H1 (cell line): ENCODE results near the gene CARF. TPM values are rescaled to one million over a fixed set of nuclear protein-coding genes. Genes with fewer than 3 reads are reported as not detected.

Source experiments
- BACH1 ChIP-seq: IDR thresholded peaks from 2 replicates; pipeline ENCODE4 v1.6.1; 2012; ENCODE audit warnings: low read length, improper control_type of control experiment
- BRCA1 ChIP-seq: IDR thresholded peaks from 2 replicates; pipeline ENCODE4 v1.6.1; 2012; ENCODE audit warnings: low read depth, low read length, improper control_type of control experiment
- CHD1 ChIP-seq: IDR thresholded peaks from 2 replicates; pipeline ENCODE4 v1.6.1; 2012; ENCODE audit warnings: low read depth, low read length, improper control_type of control experiment
- CHD7 ChIP-seq: fragments of 300-600 bp; sonication (generic); IDR thresholded peaks from 2 replicates; pipeline ENCODE4 v1.7.1; 2012; ENCODE audit warnings: low read length, moderate library complexity, mild to moderate bottlenecking, inconsistent platforms; ENCODE audit not compliant: insufficient replicate concordance
- CREB1 ChIP-seq: IDR thresholded peaks from 2 replicates; pipeline ENCODE4 v1.6.1; 2012; ENCODE audit warnings: inconsistent platforms
- EGR1 ChIP-seq: IDR thresholded peaks from 2 replicates; pipeline ENCODE4 v1.6.1; 2011; ENCODE audit warnings: low read depth, low read length, borderline replicate concordance
- PHF8 ChIP-seq: fragments of 200-600 bp; sonication (generic); conservative IDR thresholded peaks from 2 replicates; pipeline ENCODE4 v1.7.1; 2012; ENCODE audit warnings: low read depth, mild to moderate bottlenecking, inconsistent platforms, low read length, moderate library complexity
- POLR2A ChIP-seq, 2 experiments: IDR thresholded peaks; 1 replicate in 1 of 2; 2 replicates in 1 of 2; pipeline ENCODE4 v1.6.1; 2011; ENCODE audit warnings: low read depth in 2 of 2, low read length in 2 of 2, mild to moderate bottlenecking in 2 of 2; ENCODE audit errors: control extremely low read depth in 1 of 2
- POU5F1 ChIP-seq: IDR thresholded peaks from 2 replicates; pipeline ENCODE4 v1.6.1; 2011; ENCODE audit warnings: low read depth, mild to moderate bottlenecking, low read length, moderate library complexity
- RBBP5 ChIP-seq: IDR thresholded peaks from 2 replicates; pipeline ENCODE4 v1.7.1; 2012; ENCODE audit warnings: low read depth, mild to moderate bottlenecking, inconsistent platforms, low read length, moderate library complexity, borderline replicate concordance
- SIN3A ChIP-seq, 2 experiments: IDR thresholded peaks in 1 of 2; conservative IDR thresholded peaks in 1 of 2; 2 replicates each; pipeline ENCODE4 v1.6.1; 2011 to 2012; ENCODE audit warnings: low read length in 2 of 2, improper control_type of control experiment in 1 of 2, low read depth in 1 of 2, mild to moderate bottlenecking in 1 of 2
- SP2 ChIP-seq: IDR thresholded peaks from 2 replicates; pipeline ENCODE4 v1.6.1; 2012; ENCODE audit warnings: mild to moderate bottlenecking, low read length, inconsistent platforms
- polyA plus RNA-seq, 7 experiments: library from polyadenylated mRNA; depleted of rRNA in 3 of 7; stranded (reverse) in 5 of 7; unstranded in 2 of 7; fragments of >200 nt in 5 of 7; fragments of 200-250 nt in 2 of 7; gene quantifications; 1 replicate in 5 of 7; 2 replicates in 1 of 7; 4 replicates in 1 of 7; pipeline versions ENCODE4 v1.2.1 to v1.2.3, GENCODE V29; 2011 to 2013; ENCODE audit warnings: missing spikeins in 2 of 7, mixed read lengths in 2 of 7
- total RNA-seq: library from RNA; stranded (reverse); fragmentation: NEBNext Ultra II Directional; extraction: Animal tissue kit (Norgen Biotek cat#: 25700); gene quantifications from 2 replicates; pipeline ENCODE4 v1.2.1, GENCODE V29; 2021
- TF ChIP-seq, protein P1 (sequence below): IDR thresholded peaks from 2 replicates; pipeline ENCODE4 v1.6.1; 2011; ENCODE audit warnings: low read depth, mild to moderate bottlenecking, low read length; ENCODE audit not compliant: insufficient read depth

CARF gene
- total and polyA plus RNA-seq, 2 of the 8 experiments (the other 6 are each of a cell fraction or from before 2014, with no cell fraction given), result 2.0 to 2.6 TPM

DNA sequence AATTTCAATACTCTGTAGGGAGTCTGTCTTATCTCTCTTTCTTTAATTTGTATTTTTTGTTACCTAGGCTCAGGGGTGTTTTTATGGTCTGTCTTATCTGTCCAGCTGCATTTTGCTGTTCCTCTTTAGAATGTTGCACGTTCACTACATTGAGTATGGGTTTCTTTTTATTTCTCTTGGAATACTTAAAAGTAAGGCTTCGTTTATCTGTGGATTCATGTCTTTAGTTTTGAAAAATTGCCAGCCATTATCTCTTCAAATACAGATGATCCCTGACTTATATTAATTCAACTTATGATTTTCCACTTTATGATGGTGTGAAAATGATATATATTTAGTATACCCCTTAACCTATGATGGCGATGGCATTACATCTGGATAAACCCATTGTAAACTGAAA, 26.9 kb downstream of the CARF start (continued):
- no peak for TF ChIP-seq CHD7
- TF ChIP-seq POU5F1, result no peak
- no peak for TF ChIP-seq RBBP5
- no peak for TF ChIP-seq BRCA1
- TF ChIP-seq, protein P1, sequence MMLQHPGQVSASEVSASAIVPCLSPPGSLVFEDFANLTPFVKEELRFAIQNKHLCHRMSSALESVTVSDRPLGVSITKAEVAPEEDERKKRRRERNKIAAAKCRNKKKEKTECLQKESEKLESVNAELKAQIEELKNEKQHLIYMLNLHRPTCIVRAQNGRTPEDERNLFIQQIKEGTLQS, result no peak
- no peak for TF ChIP-seq BACH1
- no peak for TF ChIP-seq EGR1
- TF ChIP-seq PHF8, result no peak
- no peak for TF ChIP-seq CREB1
- no peak for TF ChIP-seq POLR2A (IDR thresholded peaks at IDR 0.05; ENCODE audit: control extremely low read depth in 1 of 2, low read depth in 2 of 2, low read length in 2 of 2)
- TF ChIP-seq CHD1, result no peak
- TF ChIP-seq SP2, result no peak
- TF ChIP-seq SIN3A (conservative IDR thresholded peaks at IDR 0.05 in 1 of 2, IDR thresholded peaks at IDR 0.05 in 1 of 2; ENCODE audit: low read depth in 1 of 2, low read length in 2 of 2), result no peak
